T-helper 22 cell (primary cell): ENCODE data around the gene PDCD11.
A peak's percentile ranks its signal among the peaks of the same experiment; 100 is the strongest.
"Not testable (repeated sequence)": the region's sequence is repeated elsewhere in the genome, so short reads cannot be mapped to it uniquely, and the experiment has no call there.

Experiments used
- DNase-seq: peaks from one replicate; pipeline ENCODE4 v3.0.0-alpha.2; 2020; ENCODE audit warnings: low read depth

The PDCD11 gene

GRCh38 chr10:103416436-103417147, 20.2 kb downstream of the PDCD11 start:
- peak; percentile 33 for DNase-seq

- not testable (repeated sequence) for DNase-seq
These were observed 20.7 kb downstream of the PDCD11 start for GRCh38 chr10:103417148-103417469.

- no peak for DNase-seq
These were observed 21.2 kb downstream of the PDCD11 start for GRCh38 chr10:103417601-103418000.

- no peak for DNase-seq
These were observed 22.7 kb downstream of the PDCD11 start for GRCh38 chr10:103419101-103419500.

GRCh38 chr10:103423748-103424147, 27.3 kb downstream of the PDCD11 start:
- no peak for DNase-seq

- no peak for DNase-seq
These were observed 31.4 kb downstream of the PDCD11 start for GRCh38 chr10:103427866-103428265.

- no peak for DNase-seq
These were observed 32.7 kb downstream of the PDCD11 start for GRCh38 chr10:103428989-103429643.

- DNase-seq = no peak
These were observed 33.2 kb downstream of the PDCD11 start for GRCh38 chr10:103429647-103430046.

GRCh38 chr10:103431902-103432301, 35.5 kb downstream of the PDCD11 start:
- DNase-seq = no peak

GRCh38 chr10:103433858-103434257, 37.4 kb downstream of the PDCD11 start:
- no peak for DNase-seq

- no peak for DNase-seq
These were observed 43.4 kb downstream of the PDCD11 start for GRCh38 chr10:103439776-103440175.

- DNase-seq = no peak
These were observed 44.0 kb downstream of the PDCD11 start for GRCh38 chr10:103440416-103440815.

- DNase-seq = no peak
These were observed 44.8 kb downstream of the PDCD11 start for GRCh38 chr10:103441206-103441605.

GRCh38 chr10:103441611-103442010, 45.2 kb downstream of the PDCD11 start:
- DNase-seq = no peak

GRCh38 chr10:103442031-103442461, 45.6 kb downstream of the PDCD11 start:
- no peak for DNase-seq

- no peak for DNase-seq
These were observed 47.2 kb downstream of the PDCD11 start for GRCh38 chr10:103443475-103444185.

GRCh38 chr10:103444478-103444877, 48.1 kb downstream of the PDCD11 start:
- no peak for DNase-seq

GRCh38 chr10:103445366-103445765, 48.9 kb downstream of the PDCD11 start:
- DNase-seq = no peak

GRCh38 chr10:103445767-103446567, 49.5 kb downstream of the PDCD11 start:
- DNase-seq = no peak

GRCh38 chr10:103447187-103447586, 50.8 kb downstream of the PDCD11 start:
- no peak for DNase-seq

GRCh38 chr10:103448746-103449145, 52.3 kb downstream of the PDCD11 start:
- DNase-seq = no peak
